GM18505 (cell line): ENCODE results near the gene EHF.
A peak's percentile ranks its signal among the peaks of the same experiment; 100 is the strongest.

Source experiments
- ATAC-seq: cut with Tn5 transposase; IDR thresholded peaks from one replicate; pipeline ENCODE4 v1.9.1; 2021; ENCODE audit not compliant: unreplicated experiment
- POLR2A ChIP-seq: IDR thresholded peaks from 4 replicates; pipeline ENCODE4 v1.6.1; 2011; ENCODE audit warnings: borderline replicate concordance; ENCODE audit not compliant: insufficient read depth, insufficient read length; ENCODE audit errors: extremely low read depth

The EHF gene

DNA sequence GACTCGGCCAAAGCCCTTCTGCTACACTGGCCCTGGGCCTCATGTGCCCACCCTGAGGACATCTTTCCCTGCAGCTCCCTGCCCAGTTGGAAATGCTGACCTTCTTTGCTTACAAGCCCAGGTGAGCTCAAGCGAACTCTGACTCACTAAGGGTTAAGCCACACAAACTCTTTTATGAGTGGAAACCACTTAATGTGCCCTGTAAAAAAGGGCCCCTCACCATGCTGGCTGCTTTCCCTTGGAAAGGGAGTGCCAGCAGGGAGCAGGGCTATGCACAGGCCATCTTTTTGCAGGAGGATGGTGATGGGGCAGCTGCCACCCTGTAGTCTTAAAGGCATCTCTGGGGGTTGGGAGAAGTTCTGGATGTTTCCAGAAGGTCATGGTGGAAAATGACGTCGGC, 18.7 kb downstream of the EHF start:
- TF ChIP-seq POLR2A, result no peak
- ATAC-seq, result no peak

GRCh38 chr11:34640050-34640923, 19.4 kb downstream of the EHF start:
- ATAC-seq, result no peak
- no peak for TF ChIP-seq POLR2A

- ATAC-seq, result no peak
- no peak for TF ChIP-seq POLR2A
These were observed 20.0 kb downstream of the EHF start for GRCh38 chr11:34640924-34641275.

DNA sequence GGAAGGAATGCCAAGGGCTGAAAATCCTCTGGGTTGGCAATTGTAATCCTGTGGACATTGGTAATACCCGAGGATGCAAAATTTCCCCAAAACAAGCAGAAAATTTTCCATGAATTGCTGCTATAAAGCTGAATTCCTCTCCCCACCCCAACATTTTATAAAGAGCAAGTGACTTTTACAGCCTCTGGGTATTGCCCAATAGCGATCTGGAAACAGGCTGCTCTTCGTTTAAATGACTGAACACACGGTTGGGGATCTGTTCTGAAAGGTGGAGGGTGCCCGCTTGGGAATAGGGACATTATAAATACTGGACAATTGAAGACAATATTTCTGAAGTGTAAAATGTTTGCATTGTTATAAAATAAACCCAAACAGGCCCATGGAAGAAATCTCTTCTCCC, 20.6 kb downstream of the EHF start:
- ATAC-seq, result no peak
- no peak for TF ChIP-seq POLR2A

DNA sequence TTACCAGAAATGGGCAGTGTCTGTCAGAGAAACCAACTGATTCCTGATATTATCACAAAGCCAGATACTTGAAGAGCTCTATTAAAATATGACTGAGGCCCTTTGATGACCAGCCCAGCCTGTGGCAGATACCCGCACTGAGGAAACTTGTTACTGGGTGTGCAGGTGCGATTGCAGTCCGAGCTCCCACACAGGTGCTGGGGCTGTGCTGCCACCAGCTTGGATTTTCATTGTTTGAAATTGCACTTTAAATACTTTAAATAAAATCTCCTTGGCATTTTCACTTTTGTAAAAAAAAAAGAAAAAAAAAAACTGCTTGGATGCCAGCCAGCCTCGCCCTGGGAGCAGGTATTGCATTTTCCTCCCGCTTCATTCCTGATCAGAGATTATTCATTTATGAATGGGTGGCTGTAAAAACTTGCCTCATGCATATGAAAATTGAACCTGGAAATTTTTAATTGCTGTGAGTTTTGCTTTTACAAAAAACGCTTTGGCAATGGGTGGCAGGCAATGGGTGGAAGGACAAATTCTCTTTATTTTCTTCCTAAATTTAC, 21.2 kb downstream of the EHF start:
- no peak for ATAC-seq
- no peak for TF ChIP-seq POLR2A

DNA sequence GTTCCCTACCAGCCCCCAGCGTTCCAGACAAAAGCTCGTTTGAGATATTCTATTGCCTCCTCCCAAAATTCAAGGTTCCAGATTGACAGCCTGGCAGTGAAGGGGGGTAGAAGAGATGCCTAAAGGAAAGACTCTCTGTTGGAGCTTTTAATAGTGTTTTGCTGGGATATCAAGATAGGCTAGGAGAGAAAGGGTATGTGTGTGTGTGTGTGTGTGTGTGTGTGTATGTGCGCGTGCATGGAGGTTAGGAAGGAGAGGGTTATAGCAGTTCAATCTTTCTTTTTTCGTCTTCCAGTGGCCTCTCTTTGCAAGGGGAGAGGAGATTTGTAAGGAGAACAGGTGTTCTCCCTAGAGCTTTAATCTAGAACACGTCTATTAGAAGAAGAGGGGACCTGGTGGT, 22.0 kb downstream of the EHF start:
- ATAC-seq, result no peak
- no peak for TF ChIP-seq POLR2A

- no peak for ATAC-seq
- no peak for TF ChIP-seq POLR2A
These were observed 22.4 kb downstream of the EHF start for GRCh38 chr11:34643311-34643710.

DNA sequence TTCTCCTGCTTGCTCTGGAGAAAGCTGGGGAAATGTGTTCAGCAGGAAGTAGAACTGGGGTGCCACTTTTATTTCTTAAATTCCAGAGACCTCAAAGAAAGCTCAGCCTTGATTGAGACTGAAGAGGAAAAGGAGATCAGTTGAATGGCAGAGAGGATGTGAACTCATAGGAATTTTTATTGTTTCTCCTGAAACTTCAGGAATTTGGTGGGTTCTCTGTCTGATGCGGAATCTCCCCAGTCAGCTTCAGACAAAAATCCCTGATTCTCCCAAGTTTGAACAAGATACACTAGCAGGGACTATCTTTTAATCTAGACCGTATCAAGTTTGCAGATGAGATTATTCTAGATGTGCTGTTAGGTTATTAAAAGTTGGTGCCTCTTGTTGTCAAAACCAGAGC, 23.0 kb downstream of the EHF start:
- no peak for ATAC-seq
- TF ChIP-seq POLR2A, result no peak

- no peak for ATAC-seq
- no peak for TF ChIP-seq POLR2A
These were observed 23.9 kb downstream of the EHF start for GRCh38 chr11:34644669-34645406.

DNA sequence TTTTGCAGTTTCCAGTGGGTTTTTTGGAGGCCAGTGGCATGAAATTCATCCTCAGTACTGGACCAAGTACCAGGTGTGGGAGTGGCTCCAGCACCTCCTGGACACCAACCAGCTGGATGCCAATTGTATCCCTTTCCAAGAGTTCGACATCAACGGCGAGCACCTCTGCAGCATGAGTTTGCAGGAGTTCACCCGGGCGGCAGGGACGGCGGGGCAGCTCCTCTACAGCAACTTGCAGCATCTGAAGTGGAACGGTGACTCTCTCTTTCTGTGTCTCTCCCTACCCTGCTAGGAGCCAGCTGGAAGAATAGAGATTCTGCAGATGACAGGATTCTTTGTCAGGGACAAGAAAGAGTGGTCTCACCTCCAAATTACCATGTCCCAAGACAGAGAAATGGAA, 25.5 kb downstream of the EHF start:
- no peak for ATAC-seq
- TF ChIP-seq POLR2A, result no peak

GRCh38 chr11:34647131-34647530, 26.2 kb downstream of the EHF start:
- no peak for ATAC-seq
- TF ChIP-seq POLR2A, result no peak

DNA sequence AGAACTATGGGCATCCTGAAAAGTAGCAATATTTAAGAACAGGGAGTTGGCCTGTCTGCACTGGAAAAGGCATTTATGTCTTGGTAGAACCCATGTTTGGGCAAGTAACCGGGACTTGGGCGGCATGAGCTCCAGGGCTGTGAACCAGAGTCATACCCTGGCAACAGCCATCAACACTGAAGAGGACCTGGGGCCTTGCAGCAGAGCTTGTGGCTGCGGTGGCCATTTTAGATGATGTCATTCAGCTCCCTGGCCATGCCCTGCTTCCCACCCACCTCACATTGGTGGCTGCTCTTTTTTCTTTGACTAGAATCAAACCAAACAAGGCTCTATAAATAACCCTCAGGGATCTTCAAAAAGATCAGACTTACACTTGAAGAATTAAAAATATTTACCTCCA, 26.6 kb downstream of the EHF start:
- TF ChIP-seq POLR2A, result no peak
- no peak for ATAC-seq

DNA sequence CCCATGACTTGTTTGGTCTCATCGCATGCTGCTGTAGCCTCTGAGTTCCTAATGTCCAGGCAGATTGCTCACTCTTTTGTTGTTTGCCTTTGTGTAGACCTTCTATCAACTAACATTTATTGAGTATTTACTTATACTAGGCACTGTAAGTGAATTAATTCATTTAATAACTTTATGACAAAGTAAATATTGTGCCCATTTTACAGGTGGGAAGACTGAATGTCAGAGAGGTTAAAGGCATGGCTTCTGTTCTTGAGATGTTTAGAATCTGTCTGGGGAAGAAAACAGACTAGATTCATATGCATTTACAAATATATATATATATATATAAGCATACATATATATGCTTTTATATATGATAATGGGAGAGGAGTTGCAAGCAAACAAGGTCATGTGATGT, 27.1 kb downstream of the EHF start:
- TF ChIP-seq POLR2A, result no peak
- ATAC-seq, result no peak

DNA sequence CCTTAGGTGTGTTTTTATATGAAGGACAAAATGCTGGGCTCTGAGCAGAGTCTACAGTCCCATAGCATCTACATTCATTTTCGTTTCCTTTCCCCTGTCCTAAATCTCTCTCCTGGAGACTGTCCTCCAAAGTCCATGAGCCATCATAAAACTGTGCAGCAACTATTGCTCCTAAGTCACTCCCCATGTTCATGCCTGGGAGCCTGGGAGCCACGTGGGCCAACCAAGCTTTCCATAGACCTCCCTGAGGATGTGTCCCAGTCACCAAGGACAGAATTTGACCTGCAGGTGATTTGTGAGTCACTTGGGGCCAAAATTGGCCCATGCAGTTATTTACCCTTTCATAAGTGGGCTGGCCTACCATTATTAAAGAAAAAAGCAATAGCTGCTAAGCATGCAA, 28.7 kb downstream of the EHF start:
- ATAC-seq, result no peak
- no peak for TF ChIP-seq POLR2A

DNA sequence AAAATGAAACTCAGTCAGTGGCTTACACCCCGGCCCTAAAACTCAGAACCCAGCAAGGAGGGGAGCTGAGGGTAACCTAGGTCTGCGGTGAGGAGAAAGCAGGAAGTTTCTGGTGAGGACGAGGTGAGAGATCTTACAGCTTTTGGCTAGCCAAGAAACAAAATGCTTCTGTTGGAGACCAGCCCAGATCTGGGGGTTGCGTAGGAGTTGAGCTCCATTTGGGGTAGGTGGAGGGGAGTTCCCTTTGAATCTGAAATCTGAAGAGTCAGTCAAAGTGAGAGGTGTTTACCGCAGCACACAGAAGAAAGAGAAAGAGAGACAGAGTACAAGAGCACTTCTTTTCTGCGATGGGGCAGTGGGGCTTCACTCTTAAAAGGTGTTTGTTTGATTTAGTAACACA, 29.6 kb downstream of the EHF start:
- ATAC-seq, result peak; percentile 89
- TF ChIP-seq POLR2A, result no peak

DNA sequence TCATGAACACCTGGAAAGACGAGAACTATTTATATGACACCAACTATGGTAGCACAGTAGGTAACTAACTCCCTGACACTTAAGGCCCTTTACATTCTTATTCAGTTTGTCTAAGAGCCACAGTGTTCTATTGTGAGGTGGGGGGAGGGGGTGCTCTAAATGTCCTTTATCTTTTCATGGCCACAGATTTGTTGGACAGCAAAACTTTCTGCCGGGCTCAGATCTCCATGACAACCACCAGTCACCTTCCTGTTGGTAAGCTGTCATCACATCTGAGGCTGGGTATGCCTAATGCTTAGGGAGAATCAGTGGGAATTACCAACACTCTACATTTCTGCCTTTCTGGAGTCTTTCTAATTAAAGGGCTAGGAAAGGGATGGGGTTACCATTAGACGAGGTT, 30.7 kb downstream of the EHF start:
- TF ChIP-seq POLR2A, result no peak
- ATAC-seq, result no peak
